ENCODE measurements around the gene SFXN5. TPM values are rescaled to one million over a fixed set of nuclear protein-coding genes. Genes with fewer than 3 reads are reported as not detected.
"Not testable (repeated sequence)": the region's sequence is repeated elsewhere in the genome, so short reads cannot be mapped to it uniquely, and the experiment has no call there.

SFXN5 gene
- total RNA-seq, 2 donors from 2014 or later = 10.3 to 10.9 TPM

- no peak for DNase-seq (ENCODE audit: low spot score)
- intact Hi-C loops (cut with DNase I) = no loop called here
Measured at GRCh38 chr2:73068147-73068546, 3.4 kb downstream of the SFXN5 start.

- intact Hi-C loops (cut with DNase I) = no loop called here
- DNase-seq (ENCODE audit: low spot score) = no peak
Measured at GRCh38 chr2:73067043-73067442, 4.5 kb downstream of the SFXN5 start.

GRCh38 chr2:73065070-73065469 lies 6.4 kb downstream of the SFXN5 start:
- DNase-seq (ENCODE audit: low spot score); intact Hi-C loops (cut with DNase I): not testable (repeated sequence)

- intact Hi-C loops (cut with DNase I) = no loop called here
- no peak for DNase-seq (ENCODE audit: low spot score)
Measured at GRCh38 chr2:73063909-73064875, 7.3 kb downstream of the SFXN5 start.

- intact Hi-C loops (cut with DNase I) = no loop called here
- no peak for DNase-seq (ENCODE audit: low spot score)
Measured at GRCh38 chr2:73063472-73063871, 8.0 kb downstream of the SFXN5 start.

- DNase-seq (ENCODE audit: low spot score) = no peak
- intact Hi-C loops (cut with DNase I) = no loop called here
Measured at GRCh38 chr2:73059106-73059505, 12.4 kb downstream of the SFXN5 start.

GRCh38 chr2:73054980-73055379 lies 16.5 kb downstream of the SFXN5 start:
- intact Hi-C loops (cut with DNase I) = no loop called here
- no peak for DNase-seq (ENCODE audit: low spot score)

- no peak for DNase-seq (ENCODE audit: low spot score)
- intact Hi-C loops (cut with DNase I) = no loop called here
Measured at GRCh38 chr2:73053316-73054114, 18.0 kb downstream of the SFXN5 start.

GRCh38 chr2:73050121-73050545 lies 21.4 kb downstream of the SFXN5 start:
- no peak for DNase-seq (ENCODE audit: low spot score)
- intact Hi-C loops (cut with DNase I) = no loop called here

- intact Hi-C loops (cut with DNase I) = no loop called here
- no peak for DNase-seq (ENCODE audit: low spot score)
Measured at GRCh38 chr2:73043929-73044832, 27.3 kb downstream of the SFXN5 start.

GRCh38 chr2:73043276-73043675 lies 28.2 kb downstream of the SFXN5 start:
- intact Hi-C loops (cut with DNase I) = no loop called here
- DNase-seq (ENCODE audit: low spot score) = no peak

GRCh38 chr2:73037947-73038585 lies 33.4 kb downstream of the SFXN5 start:
- intact Hi-C loops (cut with DNase I) = no loop called here
- no peak for DNase-seq (ENCODE audit: low spot score)

- intact Hi-C loops (cut with DNase I) = no loop called here
Measured at GRCh38 chr2:73036766-73037165, 34.7 kb downstream of the SFXN5 start.

GRCh38 chr2:73035899-73036711 lies 35.4 kb downstream of the SFXN5 start:
- intact Hi-C loops (cut with DNase I) = no loop called here
- no peak for DNase-seq (ENCODE audit: low spot score)

More at GRCh38 chr2:73036766-73037165, 34.7 kb downstream of the SFXN5 start:
- DNase-seq (ENCODE audit: low spot score) = no peak

- no peak for DNase-seq (ENCODE audit: low spot score)
- intact Hi-C loops (cut with DNase I) = no loop called here
Measured at GRCh38 chr2:73034661-73035375, 36.7 kb downstream of the SFXN5 start.

GRCh38 chr2:73033766-73034381 lies 37.6 kb downstream of the SFXN5 start:
- intact Hi-C loops (cut with DNase I) = no loop called here
- DNase-seq (ENCODE audit: low spot score) = no peak

All from posterior vena cava (tissue), 2 donors.